ENCODE measurements around the gene MAD2L1BP. TPM values are rescaled to one million over a fixed set of nuclear protein-coding genes. Genes with fewer than 3 reads are reported as not detected.

MAD2L1BP gene
- total RNA-seq, 2 experiments from 2014 or later: 29.1 to 31.6 TPM

GRCh38 chr6:43676962-43677606 lies 41.4 kb downstream of the MAD2L1BP start:
- Mint-ChIP-seq H3K4me3 (no peak overlapping the region), H3K36me3 (peaks cover 21% of the 10 kb centered on the region), H3K4me1 (ENCODE audit: low read depth) (no peaks in the 10 kb centered on the region), H3K27me3 (no peaks in the 10 kb centered on the region), H3K9me3 (no peaks in the 10 kb centered on the region), H3K27ac (no peak overlapping the region)
- ChIA-PET POLR2A (no interaction called here), CTCF (interaction anchor here (2.2 kb wide), 1 partner anchor 10 kb away, joined by 8 read pairs; no protein-coding TSS in a partner anchor)
- no peak for DNase-seq
- intact Hi-C loops (cut with micrococcal nuclease): no loop called here

DNA sequence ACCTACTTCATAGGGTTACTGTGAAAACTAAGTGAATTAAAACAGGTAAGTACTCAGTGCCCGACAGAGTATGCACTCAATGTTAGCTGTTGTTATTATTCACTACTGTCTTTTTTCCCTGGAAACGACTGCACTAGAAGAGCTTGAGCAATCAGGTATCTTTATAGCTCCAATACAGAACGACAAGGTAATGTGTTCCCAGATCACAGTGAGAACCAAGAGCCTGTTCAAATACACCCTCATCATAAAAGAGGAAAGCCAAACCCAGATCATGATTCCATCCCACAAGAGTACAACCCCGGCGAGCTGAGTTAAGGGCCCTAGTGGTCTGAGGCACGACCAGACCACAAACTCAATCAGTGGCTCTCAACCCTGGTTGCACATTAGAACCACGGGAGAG lies 42.1 kb downstream of the MAD2L1BP start:
- DNase-seq: no peak
- ChIA-PET POLR2A (no interaction called here), CTCF (interaction anchor here (1.2 to 2.2 kb wide), 2 partner anchors 8 to 11 kb away, joined by 4 to 8 read pairs; no protein-coding TSS in a partner anchor)
- Mint-ChIP-seq H3K27me3 (no peaks in the 10 kb centered on the region), H3K4me3 (no peak overlapping the region), H3K36me3 (peaks cover 22% of the 10 kb centered on the region), H3K9me3 (no peaks in the 10 kb centered on the region), H3K4me1 (ENCODE audit: low read depth) (peaks cover 5% of the 10 kb centered on the region), H3K27ac (no peak overlapping the region)
- intact Hi-C loops (cut with micrococcal nuclease): no loop called here

- Mint-ChIP-seq H3K27ac (no peak overlapping the region), H3K9me3 (no peaks in the 10 kb centered on the region), H3K36me3 (peaks cover 22% of the 10 kb centered on the region), H3K27me3 (no peaks in the 10 kb centered on the region), H3K4me1 (ENCODE audit: low read depth) (peaks cover 11% of the 10 kb centered on the region), H3K4me3 (no peak overlapping the region)
- POLR2A ChIA-PET: no interaction called here
- DNase-seq: no peak
- CTCF ChIA-PET: interaction anchor here (1.2 to 2.2 kb wide), 2 partner anchors 9 to 11 kb away, joined by 4 to 8 read pairs; no protein-coding TSS in a partner anchor
- intact Hi-C loops (cut with micrococcal nuclease): no loop called here
Measured at GRCh38 chr6:43678341-43678740, 42.7 kb downstream of the MAD2L1BP start.

DNA sequence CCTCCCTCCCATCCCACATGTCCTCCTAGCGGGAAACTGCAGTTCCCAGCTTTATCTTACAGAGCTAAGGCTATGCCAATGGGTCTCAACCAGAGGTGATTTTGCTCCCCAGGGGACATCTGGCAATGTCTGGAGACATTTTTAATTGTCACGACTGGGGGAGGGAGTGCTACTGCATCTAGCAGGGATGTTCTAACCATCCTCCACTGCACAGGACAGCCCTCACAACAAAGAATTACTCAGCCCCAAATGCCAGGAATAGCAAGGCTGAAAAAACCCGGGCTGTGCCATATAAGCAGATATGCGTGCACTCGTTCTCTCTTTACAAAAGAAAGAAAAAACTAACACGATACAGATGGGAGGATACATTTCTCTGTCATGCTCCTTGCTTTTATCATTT lies 43.4 kb downstream of the MAD2L1BP start:
- H3K4me3 Mint-ChIP-seq: no peak overlapping the region
- intact Hi-C loops (cut with micrococcal nuclease): no loop called here
- no peak for DNase-seq
- no peak overlapping the region for H3K27ac Mint-ChIP-seq
- ChIA-PET POLR2A (no interaction called here), CTCF (interaction anchor here (2.2 kb wide), 1 partner anchor 12 kb away, joined by 8 read pairs; no protein-coding TSS in a partner anchor)
- H3K27me3 Mint-ChIP-seq: no peaks in the 10 kb centered on the region
- peaks cover 16% of the 10 kb centered on the region for H3K4me1 Mint-ChIP-seq (ENCODE audit: low read depth)
- no peaks in the 10 kb centered on the region for H3K9me3 Mint-ChIP-seq
- H3K36me3 Mint-ChIP-seq: peaks cover 22% of the 10 kb centered on the region

DNA sequence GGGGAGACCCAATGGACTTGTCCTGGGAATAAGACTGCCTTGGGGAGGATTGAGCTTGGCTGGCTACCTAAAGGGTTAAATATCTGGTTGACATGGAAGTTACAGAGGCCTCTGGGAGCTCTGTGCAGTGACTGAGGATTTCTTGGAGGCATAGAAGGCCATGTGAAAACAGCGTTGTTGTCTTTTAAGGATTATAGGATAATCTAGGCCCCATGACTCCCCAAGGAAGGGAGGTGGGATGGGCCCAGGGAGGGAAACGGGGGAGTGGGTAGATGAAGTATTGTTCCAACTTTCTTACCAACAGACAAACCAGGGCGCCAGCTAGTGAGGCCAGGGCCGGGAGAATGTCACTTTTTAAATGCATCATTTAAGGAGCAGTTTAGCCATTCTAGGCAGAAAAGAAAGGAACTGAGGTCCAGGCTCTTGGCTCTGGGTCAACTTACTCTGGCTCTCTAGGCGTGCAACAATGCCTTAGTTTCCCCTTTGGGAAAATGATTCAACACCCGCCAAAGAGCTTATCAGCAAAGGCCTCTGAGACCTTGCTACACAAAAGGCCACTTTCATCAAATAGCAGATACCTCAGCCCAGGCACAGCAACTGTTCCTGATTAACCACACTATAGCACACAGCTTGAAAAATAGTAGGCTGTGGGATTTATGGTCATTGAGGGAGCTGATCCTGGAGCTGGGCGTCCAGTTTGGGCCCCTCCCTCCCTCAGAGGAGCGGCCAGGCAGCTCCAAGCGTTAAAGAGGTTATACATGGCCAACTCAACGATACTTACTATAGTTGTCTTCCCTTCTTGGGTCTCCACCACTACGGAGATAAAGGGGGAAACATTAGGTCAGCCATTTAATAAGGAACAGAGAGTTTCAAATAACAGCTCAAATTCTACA lies 44.9 kb downstream of the MAD2L1BP start:
- H3K36me3 Mint-ChIP-seq: peaks cover 17% of the 10 kb centered on the region
- H3K27me3 Mint-ChIP-seq: no peaks in the 10 kb centered on the region
- no peak overlapping the region for H3K27ac Mint-ChIP-seq
- CTCF ChIA-PET: interaction anchor here (1.1 kb wide), 1 partner anchor 11 kb away, joined by 3 read pairs; no protein-coding TSS in a partner anchor
- intact Hi-C loops (cut with micrococcal nuclease): no loop called here
- POLR2A ChIA-PET: no interaction called here
- no peaks in the 10 kb centered on the region for H3K9me3 Mint-ChIP-seq
- no peak overlapping the region for H3K4me3 Mint-ChIP-seq
- peaks cover 31% of the 10 kb centered on the region for H3K4me1 Mint-ChIP-seq (ENCODE audit: low read depth)
- DNase-seq: no peak

- Mint-ChIP-seq H3K27ac (no peak overlapping the region), H3K36me3 (peaks cover 16% of the 10 kb centered on the region), H3K4me3 (no peak overlapping the region), H3K27me3 (no peaks in the 10 kb centered on the region), H3K9me3 (no peaks in the 10 kb centered on the region), H3K4me1 (ENCODE audit: low read depth) (peaks cover 35% of the 10 kb centered on the region)
- CTCF ChIA-PET: interaction anchor here (0.6 kb wide), 1 partner anchor 94 kb away, joined by 3 read pairs; no protein-coding TSS in a partner anchor
- no peak for DNase-seq
- intact Hi-C loops (cut with micrococcal nuclease): no loop called here
- POLR2A ChIA-PET: no interaction called here
Measured at GRCh38 chr6:43681303-43681702, 45.7 kb downstream of the MAD2L1BP start.

- Mint-ChIP-seq H3K9me3 (no peaks in the 10 kb centered on the region), H3K4me3 (no peak overlapping the region), H3K4me1 (ENCODE audit: low read depth) (peaks cover 45% of the 10 kb centered on the region), H3K36me3 (peaks cover 21% of the 10 kb centered on the region), H3K27ac (no peak overlapping the region), H3K27me3 (no peaks in the 10 kb centered on the region)
- POLR2A ChIA-PET: no interaction called here
- intact Hi-C loops (cut with micrococcal nuclease): no loop called here
- DNase-seq: no peak
- CTCF ChIA-PET: interaction anchor here (0.6 to 1.0 kb wide), 3 partner anchors 13 to 16 kb away, joined by 3 read pairs; no protein-coding TSS in a partner anchor
Measured at GRCh38 chr6:43682724-43683429, 47.2 kb downstream of the MAD2L1BP start.

DNA sequence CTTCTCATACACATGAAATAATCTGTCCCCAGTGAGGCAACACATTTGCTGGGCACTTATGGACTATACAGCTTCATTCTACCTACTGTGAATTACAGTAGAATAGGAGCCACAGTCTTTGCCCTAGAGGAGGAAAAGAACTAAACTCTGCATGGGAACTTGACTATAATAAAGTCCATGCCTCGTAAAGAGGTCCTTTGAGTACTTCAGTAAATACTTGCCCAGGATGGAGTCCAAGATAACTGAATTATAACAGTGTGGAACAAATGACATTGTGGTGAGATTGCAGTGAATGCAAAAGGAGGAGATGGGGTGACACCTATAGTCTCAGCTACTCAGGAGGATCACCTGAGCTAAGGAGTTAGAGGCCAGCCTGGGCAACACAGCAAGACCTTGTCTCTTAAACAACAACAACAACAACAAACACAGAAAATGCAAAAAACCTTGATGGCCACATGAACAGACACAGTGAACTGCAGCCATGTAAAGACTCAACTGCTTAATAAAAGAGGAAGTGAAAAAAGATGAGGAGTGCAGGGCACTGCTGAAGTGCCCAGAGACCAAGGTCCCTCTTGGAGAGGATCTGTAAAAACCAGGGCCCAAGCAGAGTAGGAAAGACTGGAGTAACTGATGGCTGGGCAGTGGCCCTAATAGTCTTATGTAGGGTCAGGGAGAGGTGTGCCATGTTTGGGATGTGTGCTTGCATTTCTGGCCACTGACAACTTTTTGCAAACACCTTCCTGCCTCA lies 48.2 kb downstream of the MAD2L1BP start:
- Mint-ChIP-seq H3K4me1 (ENCODE audit: low read depth) (peaks cover 49% of the 10 kb centered on the region), H3K9me3 (no peaks in the 10 kb centered on the region), H3K27me3 (no peaks in the 10 kb centered on the region), H3K36me3 (peaks cover 15% of the 10 kb centered on the region), H3K4me3 (no peak overlapping the region), H3K27ac (peak overlapping the region; percentile 30)
- no peak for DNase-seq
- CTCF ChIA-PET: interaction anchor here (0.5 to 1.0 kb wide), 3 partner anchors 14 to 42 kb away, joined by 3 read pairs; no protein-coding TSS in a partner anchor
- intact Hi-C loops (cut with micrococcal nuclease): no loop called here
- POLR2A ChIA-PET: no interaction called here

GRCh38 chr6:43687079-43687436 lies 51.4 kb downstream of the MAD2L1BP start:
- intact Hi-C loops (cut with micrococcal nuclease): loop anchor here (1.0 kb wide), 1 partner anchor 17 kb away; no protein-coding TSS in a partner anchor
- Mint-ChIP-seq H3K4me1 (ENCODE audit: low read depth) (peaks cover 49% of the 10 kb centered on the region), H3K9me3 (no peaks in the 10 kb centered on the region), H3K27me3 (no peaks in the 10 kb centered on the region), H3K4me3 (peak overlapping the region; percentile 94), H3K27ac (peak overlapping the region; percentile 83), H3K36me3 (peaks cover 7% of the 10 kb centered on the region)
- ChIA-PET POLR2A (no interaction called here), CTCF (interaction anchor here (0.7 to 3.9 kb wide), 5 partner anchors 16 to 83 kb away, joined by 3 to 24 read pairs (median 3); partner anchors contain the start of gene VEGFA)
- no peak for DNase-seq

DNA sequence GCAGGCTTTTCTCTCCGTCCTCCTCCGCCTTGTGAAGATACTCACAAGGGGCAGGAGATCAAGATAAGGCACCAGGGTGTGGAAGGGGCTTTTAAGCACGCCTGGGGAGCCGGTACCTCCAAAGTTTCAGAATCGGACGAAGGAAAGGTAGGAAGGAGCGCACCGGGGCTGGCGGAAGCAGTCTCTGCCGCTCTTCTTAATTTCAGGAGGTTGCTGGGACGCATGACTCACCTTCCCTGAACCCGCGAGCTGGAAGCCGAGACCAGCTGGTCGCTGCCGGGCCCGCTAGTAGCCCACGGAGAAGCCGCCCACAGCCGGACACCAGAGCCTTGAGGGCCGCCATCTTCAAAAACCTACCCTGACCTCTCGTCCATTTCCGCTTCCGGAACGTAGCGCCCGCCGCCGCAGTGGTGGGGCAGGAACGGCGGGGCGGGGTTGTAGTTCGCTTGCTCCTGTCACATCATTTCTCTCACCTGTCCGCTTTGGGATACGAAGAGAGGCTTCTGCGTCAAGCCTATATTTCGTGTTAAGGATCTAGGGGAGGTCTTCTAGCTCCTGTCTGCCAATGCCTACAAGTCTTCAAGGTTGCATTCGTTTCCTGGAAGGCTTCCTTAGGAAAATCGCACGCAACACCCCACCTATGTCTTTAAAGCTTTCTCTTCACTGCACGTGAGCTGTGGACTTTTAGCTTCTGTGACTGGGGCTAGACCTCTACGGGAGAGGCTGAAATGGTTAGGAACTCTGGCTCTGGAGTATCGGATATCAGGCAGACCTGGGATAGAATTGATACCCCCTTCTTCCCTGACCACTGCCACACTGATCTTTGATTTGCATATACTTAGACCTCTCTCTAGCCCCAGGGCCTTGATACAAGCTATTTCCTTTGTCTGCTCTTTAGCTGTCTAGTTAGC lies 52.1 kb downstream of the MAD2L1BP start, which contains the start of gene MRPS18A:
MRPS18A (minus strand) TSS at position 355 of the 911 bp plus-strand sequence; CDS start at position 343, 12 bp downstream.
- Mint-ChIP-seq H3K9me3 (no peaks in the 10 kb centered on the region), H3K4me1 (ENCODE audit: low read depth) (peaks cover 45% of the 10 kb centered on the region), H3K36me3 (peaks cover 5% of the 10 kb centered on the region), H3K27ac (peak within 1 kb of the TSS; percentile 83), H3K27me3 (no peaks in the 10 kb centered on the region), H3K4me3 (peak within 1 kb of the TSS; percentile 94)
- CTCF ChIA-PET: interaction anchor here (0.7 to 3.9 kb wide), 6 partner anchors 17 to 391 kb away, joined by 3 to 24 read pairs (median 4); partner anchors contain the start of gene VEGFA
- POLR2A ChIA-PET: interaction anchor here (1.0 to 1.1 kb wide), 2 partner anchors 21 to 37 kb away, joined by 3 to 4 read pairs; no protein-coding TSS in a partner anchor
- intact Hi-C loops (cut with micrococcal nuclease): loop anchor here (1.0 kb wide), 1 partner anchor 17 kb away; no protein-coding TSS in a partner anchor
- DNase-seq: peak; percentile 92

Data from activated CD4-positive, alpha-beta memory T cell treated with anti-CD3 and anti-CD28 coated beads for 36 hours (primary cell).